Stimulated activated effector memory CD8-positive, alpha-beta T cell treated with anti-CD3 and anti-CD28 coated beads, Interleukin-12 subunit alpha, Interleukin-12 subunit beta, amount 100 ng/mL, for 72 hours (primary cell): Measurements from ENCODE around the gene RHOF.

Experiments used
- ATAC-seq: fragments of 150-1000 bp; cut with Tn5 transposase; 2 replicates; pipeline ENCODE4 v1.10.0; 2021
- DNase-seq, 2 donors: peaks; one replicate each; pipeline ENCODE4 v3.0.0; 2021 to 2022; ENCODE audit warnings: low spot score in 2 of 2
- H3K27ac Mint-ChIP-seq: one replicate; pipeline ENCODE4 v1.8.0; 2022; ENCODE audit warnings: mild to moderate bottlenecking, mixed read lengths
- H3K36me3 Mint-ChIP-seq: one replicate; pipeline ENCODE4 v1.8.0; 2022; ENCODE audit warnings: mild to moderate bottlenecking, mixed read lengths
- H3K4me1 Mint-ChIP-seq: one replicate; pipeline ENCODE4 v1.8.0; 2022; ENCODE audit warnings: mixed read lengths
- H3K4me3 Mint-ChIP-seq: one replicate; pipeline ENCODE4 v1.8.0; 2022; ENCODE audit warnings: mild to moderate bottlenecking, mixed read lengths
- H3K9me3 Mint-ChIP-seq: one replicate; pipeline ENCODE4 v1.8.0; 2022; ENCODE audit warnings: mixed read lengths

RHOF gene

GRCh38 chr12:121811434-121812319 is 18.2 kb upstream of the RHOF start:
- Mint-ChIP-seq H3K9me3 (no peaks in the 10 kb centered on the region), H3K4me3 (peak overlapping the region; percentile 76), H3K27ac (peak overlapping the region; percentile 68), H3K4me1 (peaks cover 46% of the 10 kb centered on the region), H3K36me3 (peaks cover 97% of the 10 kb centered on the region)
- peak; percentile 83 to 89 for DNase-seq
- peak; percentile 89 for ATAC-seq

- H3K36me3 Mint-ChIP-seq = peaks cover 97% of the 10 kb centered on the region
Observed at GRCh38 chr12:121810833-121811433, 17.4 kb upstream of the RHOF start.

GRCh38 chr12:121810234-121810817 is 16.8 kb upstream of the RHOF start:
- peak overlapping the region; percentile 76 for H3K4me3 Mint-ChIP-seq
- H3K27ac Mint-ChIP-seq = peak overlapping the region; percentile 68
- H3K4me1 Mint-ChIP-seq = peaks cover 54% of the 10 kb centered on the region
- no peak for DNase-seq
- peaks cover 95% of the 10 kb centered on the region for H3K36me3 Mint-ChIP-seq
- no peaks in the 10 kb centered on the region for H3K9me3 Mint-ChIP-seq
- ATAC-seq = no peak

More at GRCh38 chr12:121810833-121811433, 17.4 kb upstream of the RHOF start:
- DNase-seq = no peak
- H3K4me1 Mint-ChIP-seq = peaks cover 54% of the 10 kb centered on the region
- no peak for ATAC-seq
- peak overlapping the region; percentile 68 for H3K27ac Mint-ChIP-seq
- peak overlapping the region; percentile 76 for H3K4me3 Mint-ChIP-seq
- no peaks in the 10 kb centered on the region for H3K9me3 Mint-ChIP-seq

- H3K4me3 Mint-ChIP-seq = no peak overlapping the region
- ATAC-seq (no peak), DNase-seq (no peak)
- no peak overlapping the region for H3K27ac Mint-ChIP-seq
- H3K4me1 Mint-ChIP-seq = peaks cover 52% of the 10 kb centered on the region
- H3K9me3 Mint-ChIP-seq = no peaks in the 10 kb centered on the region
- H3K36me3 Mint-ChIP-seq = peaks cover 89% of the 10 kb centered on the region
Observed at GRCh38 chr12:121809712-121810116, 16.2 kb upstream of the RHOF start.

- H3K36me3 Mint-ChIP-seq = peaks cover 82% of the 10 kb centered on the region
- H3K4me1 Mint-ChIP-seq = peaks cover 49% of the 10 kb centered on the region
- ATAC-seq = no peak
- peak overlapping the region; percentile 8 for H3K4me3 Mint-ChIP-seq
- no peak for DNase-seq
- H3K27ac Mint-ChIP-seq = peak overlapping the region; percentile 94
- H3K9me3 Mint-ChIP-seq = no peaks in the 10 kb centered on the region
Observed at GRCh38 chr12:121808623-121809022, 15.1 kb upstream of the RHOF start.

GRCh38 chr12:121807642-121808347 is 14.3 kb upstream of the RHOF start:
- Mint-ChIP-seq H3K9me3 (no peaks in the 10 kb centered on the region), H3K36me3 (peaks cover 80% of the 10 kb centered on the region), H3K4me1 (peaks cover 45% of the 10 kb centered on the region), H3K27ac (peak overlapping the region; percentile 94), H3K4me3 (peak overlapping the region; percentile 97)
- DNase-seq (no peak), ATAC-seq (no peak)

GRCh38 chr12:121806546-121807423 is 13.3 kb upstream of the RHOF start:
- ATAC-seq = no peak
- H3K9me3 Mint-ChIP-seq = no peaks in the 10 kb centered on the region
- H3K4me1 Mint-ChIP-seq = peaks cover 46% of the 10 kb centered on the region
- H3K36me3 Mint-ChIP-seq = peaks cover 80% of the 10 kb centered on the region
- H3K4me3 Mint-ChIP-seq = peak overlapping the region; percentile 97
- H3K27ac Mint-ChIP-seq = peak overlapping the region; percentile 94
- no peak for DNase-seq

GRCh38 chr12:121806009-121806545 is 12.6 kb upstream of the RHOF start:
- Mint-ChIP-seq H3K4me3 (peak overlapping the region; percentile 97), H3K36me3 (peaks cover 80% of the 10 kb centered on the region), H3K4me1 (peaks cover 42% of the 10 kb centered on the region), H3K27ac (peak overlapping the region; percentile 94), H3K9me3 (no peaks in the 10 kb centered on the region)
- no peak for ATAC-seq
- no peak for DNase-seq

- DNase-seq = no peak
- no peaks in the 10 kb centered on the region for H3K9me3 Mint-ChIP-seq
- ATAC-seq = no peak
- H3K4me3 Mint-ChIP-seq = peak overlapping the region; percentile 97
- H3K27ac Mint-ChIP-seq = peak overlapping the region; percentile 94
- peaks cover 36% of the 10 kb centered on the region for H3K4me1 Mint-ChIP-seq
- peaks cover 77% of the 10 kb centered on the region for H3K36me3 Mint-ChIP-seq
Observed at GRCh38 chr12:121805171-121806008, 11.9 kb upstream of the RHOF start.

GRCh38 chr12:121804417-121805111 is 11.1 kb upstream of the RHOF start:
- ATAC-seq (no peak), DNase-seq (no peak)

GRCh38 chr12:121803861-121804416 is 10.5 kb upstream of the RHOF start, which contains the start of gene SETD1B:
TSS of gene SETD1B (plus strand) at chr12:121804009. CDS start at chr12:121804738, 729 bp downstream.
- H3K4me3 Mint-ChIP-seq = peak within 1 kb of the TSS; percentile 97
- ATAC-seq = peak; percentile 1
- peak within 1 kb of the TSS; percentile 100 for H3K27ac Mint-ChIP-seq
- DNase-seq = peak; percentile 29 to 75
- H3K9me3 Mint-ChIP-seq = no peaks in the 10 kb centered on the region
- H3K4me1 Mint-ChIP-seq = peaks cover 40% of the 10 kb centered on the region
- peaks cover 74% of the 10 kb centered on the region for H3K36me3 Mint-ChIP-seq

More at GRCh38 chr12:121804417-121805111, 11.1 kb upstream of the RHOF start:
- Mint-ChIP-seq H3K36me3 (peaks cover 74% of the 10 kb centered on the region), H3K4me1 (peaks cover 36% of the 10 kb centered on the region), H3K4me3 (peak overlapping the region; percentile 97), H3K9me3 (no peaks in the 10 kb centered on the region), H3K27ac (peak overlapping the region; percentile 94)

GRCh38 chr12:121802843-121803698 is 9.6 kb upstream of the RHOF start:
- Mint-ChIP-seq H3K27ac (peak overlapping the region; percentile 100), H3K9me3 (no peaks in the 10 kb centered on the region), H3K4me1 (peaks cover 49% of the 10 kb centered on the region), H3K4me3 (peak overlapping the region; percentile 97), H3K36me3 (peaks cover 74% of the 10 kb centered on the region)
- peak; percentile 80 to 93 for DNase-seq
- ATAC-seq = peak; percentile 68
